DMS153 treated with DMSO at 0.1 percent for 48 hours (cell line): ENCODE results near the gene ZCCHC4.
"Not testable (repeated sequence)": the region's sequence is repeated elsewhere in the genome, so short reads cannot be mapped to it uniquely, and the experiment has no call there.

ENCODE experiments used
- DNase-seq: peaks from one replicate; lab custom pipeline; 2025; ENCODE audit not compliant: unreplicated experiment; lab: John Stamatoyannopoulos, UW

Gene ZCCHC4

GRCh38 chr4:25320336-25320735, 7.8 kb downstream of the ZCCHC4 start:
- DNase-seq, result no peak

- DNase-seq, result no peak
Measured at GRCh38 chr4:25320773-25321172, 8.2 kb downstream of the ZCCHC4 start.

- no peak for DNase-seq
Measured at GRCh38 chr4:25321703-25322102, 9.1 kb downstream of the ZCCHC4 start.

- DNase-seq, result not testable (repeated sequence)
Measured at GRCh38 chr4:25328463-25328862, 15.9 kb downstream of the ZCCHC4 start.

- DNase-seq, result no peak
Measured at GRCh38 chr4:25330335-25330734, 17.8 kb downstream of the ZCCHC4 start.

- DNase-seq, result no peak
Measured at GRCh38 chr4:25330905-25331808, 18.6 kb downstream of the ZCCHC4 start.

GRCh38 chr4:25343671-25344070, 31.1 kb downstream of the ZCCHC4 start:
- no peak for DNase-seq

- DNase-seq, result no peak
Measured at GRCh38 chr4:25345744-25346143, 33.2 kb downstream of the ZCCHC4 start.

GRCh38 chr4:25346913-25347312, 34.3 kb downstream of the ZCCHC4 start:
- no peak for DNase-seq

- DNase-seq, result no peak
Measured at GRCh38 chr4:25347473-25347872, 34.9 kb downstream of the ZCCHC4 start.

GRCh38 chr4:25347971-25348370, 35.4 kb downstream of the ZCCHC4 start:
- no peak for DNase-seq

- no peak for DNase-seq
Measured at GRCh38 chr4:25350561-25350960, 38.0 kb downstream of the ZCCHC4 start.

GRCh38 chr4:25351777-25352416, 39.3 kb downstream of the ZCCHC4 start:
- no peak for DNase-seq

- no peak for DNase-seq
Measured at GRCh38 chr4:25356068-25356467, 43.5 kb downstream of the ZCCHC4 start.

GRCh38 chr4:25358515-25359275, 46.1 kb downstream of the ZCCHC4 start:
- DNase-seq, result no peak

- DNase-seq, result no peak
Measured at GRCh38 chr4:25361253-25361652, 48.7 kb downstream of the ZCCHC4 start.

- DNase-seq, result no peak
Measured at GRCh38 chr4:25367004-25367621, 54.5 kb downstream of the ZCCHC4 start.

- DNase-seq, result no peak
Measured at GRCh38 chr4:25367877-25368276, 55.3 kb downstream of the ZCCHC4 start.

GRCh38 chr4:25368315-25368714, 55.7 kb downstream of the ZCCHC4 start:
- no peak for DNase-seq

- no peak for DNase-seq
Measured at GRCh38 chr4:25370242-25370641, 57.7 kb downstream of the ZCCHC4 start.

- not testable (repeated sequence) for DNase-seq
Measured at GRCh38 chr4:25372549-25372948, 60.0 kb downstream of the ZCCHC4 start.
